Panc1 (cell line): ENCODE results near the gene DEGS2. TPM values are rescaled to one million over a fixed set of nuclear protein-coding genes. Genes with fewer than 3 reads are reported as not detected.

Source experiments
- ATAC-seq: fragments of 200-7000 bp; cut with Tn5 transposase; 2 replicates; pipeline ENCODE4 v1.9.1; 2020; ENCODE audit warnings: mild to moderate bottlenecking, moderate library complexity
- BruUV-seq: library from RNA; stranded (reverse); fragments of 400-500 nt; replicated peaks from 2 replicates; lab custom pipeline; 2021; lab: Mats Ljungman, UMichigan
- CTCF ChIA-PET: fragments of 300-600 bp; sonication (Branson Sonifier 250); formaldehyde crosslinking; loops from one replicate; lab custom pipeline; 2022; ENCODE audit warnings: antibody characterized with exemption; lab: Charles Lee
- POLR2A ChIA-PET: fragments of 300-600 bp; sonication (Branson Sonifier 250); formaldehyde crosslinking; loops from one replicate; lab custom pipeline; 2022; ENCODE audit warnings: antibody characterized with exemption; lab: Charles Lee
- DNase-seq: peaks from one replicate; pipeline ENCODE4 v3.0.0-alpha.2; 2010; ENCODE audit warnings: low read depth, low spot score
- H3K27ac ChIP-seq: 2 replicates; pipeline ENCODE4 v1.5.1; 2011; ENCODE audit warnings: mild to moderate bottlenecking, low read length, inconsistent platforms
- H3K27me3 ChIP-seq: fragments of 200-500 bp; sonication (Bioruptor generic); 2 replicates; pipeline ENCODE4 v1.6.0; 2014; ENCODE audit warnings: low read length, inconsistent platforms; ENCODE audit not compliant: control insufficient read depth, insufficient read depth
- H3K36me3 ChIP-seq: fragments of 200-500 bp; sonication (Bioruptor generic); 2 replicates; pipeline ENCODE4 v1.5.1; 2014; ENCODE audit warnings: inconsistent platforms, mild to moderate bottlenecking, low read length, moderate library complexity; ENCODE audit not compliant: control insufficient read depth, insufficient read depth
- H3K4me1 ChIP-seq: 2 replicates; pipeline ENCODE4 v1.5.1; 2011; ENCODE audit warnings: inconsistent platforms, mild to moderate bottlenecking, low read length, moderate library complexity; ENCODE audit not compliant: control insufficient read depth, insufficient read depth
- H3K4me3 ChIP-seq, 2 experiments: 2 replicates each; pipeline ENCODE4 v1.5.1; 2011 to 2012; ENCODE audit warnings: low read depth in 2 of 2, low read length in 2 of 2, mild to moderate bottlenecking in 2 of 2, inconsistent platforms in 1 of 2, moderate library complexity in 1 of 2
- H3K9me3 ChIP-seq: fragments of 200-500 bp; sonication (Bioruptor generic); 2 replicates; pipeline ENCODE4 v1.5.1; 2014; ENCODE audit warnings: low read depth, mild to moderate bottlenecking, inconsistent platforms, low read length, moderate library complexity; ENCODE audit not compliant: control insufficient read depth, insufficient read depth
- CTCF ChIP-seq: fragments of 450-650 bp; IDR thresholded peaks from 2 replicates; pipeline ENCODE4 v1.5.1; 2017; ENCODE audit warnings: mild to moderate bottlenecking
- POLR2AphosphoS5 ChIP-seq: IDR thresholded peaks from 2 replicates; pipeline ENCODE4 v1.6.1; 2012; ENCODE audit warnings: mild to moderate bottlenecking, low read depth, low read length, moderate library complexity
- REST ChIP-seq, 2 experiments: IDR thresholded peaks; 2 replicates each; pipeline ENCODE4 v1.6.1; 2011 to 2012; ENCODE audit warnings: low read depth in 2 of 2, control low read depth in 1 of 2, low read length in 1 of 2, mild to moderate bottlenecking in 1 of 2, moderate library complexity in 1 of 2; ENCODE audit not compliant: insufficient read depth in 1 of 2
- SIN3A ChIP-seq: IDR thresholded peaks from 2 replicates; pipeline ENCODE4 v1.6.1; 2012; ENCODE audit warnings: low read depth, mild to moderate bottlenecking, low read length, moderate library complexity, borderline replicate concordance; ENCODE audit not compliant: insufficient read depth
- TCF7L2 ChIP-seq: IDR thresholded peaks from 2 replicates; pipeline ENCODE4 v1.6.1; 2011; ENCODE audit warnings: mild to moderate bottlenecking, low read depth, low read length, inconsistent platforms
- in situ Hi-C: cut with HindIII; loops from 2 replicates; pipeline ENCODE4 v1.10.0; 2016; ENCODE audit warnings: low sequenced_read_pairs, low pct_unique_long_range_greater_than_20kb
- intact Hi-C: fragments of 100-400 bp; cut with micrococcal nuclease; formaldehyde crosslinking; loops from one replicate; pipeline ENCODE4 v1.10.0; 2022; ENCODE audit not compliant: unreplicated experiment
- total RNA-seq: library from RNA; stranded (reverse); gene quantifications from one replicate; pipeline ENCODE4 v1.2.1, GENCODE V29; 2021; ENCODE audit not compliant: unreplicated experiment

Gene DEGS2
- total RNA-seq, 1 experiment from 2014 or later, result 4.9 TPM

DNA sequence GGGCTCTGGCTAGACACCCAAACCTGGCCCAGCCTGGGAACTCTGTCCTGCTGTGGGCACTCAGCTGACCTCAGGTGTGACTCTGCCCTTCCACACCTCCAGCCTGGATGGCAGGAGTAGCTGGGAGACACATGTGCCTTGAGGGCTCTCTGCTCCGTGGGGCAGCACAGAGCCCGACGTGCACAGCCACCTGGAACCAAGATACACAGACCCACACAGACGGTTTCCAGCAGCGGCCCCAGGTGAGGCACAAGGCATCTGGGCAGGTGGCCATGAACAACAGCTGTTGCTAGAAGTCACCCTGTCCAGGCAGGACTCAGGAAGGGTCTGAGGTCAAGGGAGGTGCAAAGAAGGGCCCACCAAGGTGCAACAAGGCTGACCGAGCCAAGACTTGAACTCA lies 5.9 kb downstream of the DEGS2 start:
- POLR2A ChIA-PET, result no interaction called here
- BruUV-seq, result no TSS peak
- in situ Hi-C loops, result no loop called here
- Histone ChIP-seq H3K9me3 (no peaks in the 10 kb centered on the region), H3K36me3 (no peaks in the 10 kb centered on the region), H3K4me1 (peaks cover 8% of the 10 kb centered on the region), H3K4me3 (no peak overlapping the region), H3K27me3 (no peaks in the 10 kb centered on the region; the same call in 1 of the 2 replicates), H3K27ac (no peak overlapping the region)
- ATAC-seq (no peak), DNase-seq (no peak)
- CTCF ChIA-PET, result no interaction called here
- no peak for TF ChIP-seq TCF7L2
- TF ChIP-seq CTCF, result no peak
- intact Hi-C loops, result no loop called here

- H3K9me3 ChIP-seq, result no peaks in the 10 kb centered on the region
- ATAC-seq (no peak), DNase-seq (no peak)
- no peak overlapping the region for H3K27ac ChIP-seq
- intact Hi-C loops, result no loop called here
- ChIA-PET POLR2A (no interaction called here), CTCF (no interaction called here)
- TF ChIP-seq SIN3A (no peak), TCF7L2 (no peak), CTCF (no peak), POLR2AphosphoS5 (no peak), REST (IDR thresholded peaks at IDR 0.05; ENCODE audit: insufficient read depth in 1 of 2, low read depth in 2 of 2, low read length in 1 of 2) (no peak)
- peaks cover 8% of the 10 kb centered on the region for H3K4me1 ChIP-seq
- no peaks in the 10 kb centered on the region for H3K36me3 ChIP-seq
- H3K27me3 ChIP-seq, result no peaks in the 10 kb centered on the region
- in situ Hi-C loops, result no loop called here
- no TSS peak for BruUV-seq
- no peak overlapping the region for H3K4me3 ChIP-seq
These were observed 7.4 kb downstream of the DEGS2 start for GRCh38 chr14:100152091-100152490.
